Smooth muscle cell (in vitro differentiated cells): ENCODE measurements around the gene PTPN3. TPM values are rescaled to one million over a fixed set of nuclear protein-coding genes. Genes with fewer than 3 reads are reported as not detected.

Experiments
- DNase-seq: peaks from one replicate; lab custom pipeline; 2025; ENCODE audit not compliant: unreplicated experiment; lab: John Stamatoyannopoulos, UW
- H2AFZ ChIP-seq: fragments of 200-600 bp; sonication (generic); 2 replicates; pipeline ENCODE4 v1.6.0; 2016; ENCODE audit warnings: antibody characterized with exemption, low read depth, mild to moderate bottlenecking
- H3F3A ChIP-seq: fragments of 200-600 bp; sonication (generic); 2 replicates; pipeline ENCODE4 v1.6.0; 2017; ENCODE audit warnings: antibody characterized with exemption, low read depth
- H3K27ac ChIP-seq: fragments of 200-600 bp; sonication (generic); 2 replicates; pipeline ENCODE4 v1.5.1; 2016; ENCODE audit warnings: low read depth, mild to moderate bottlenecking
- H3K27me3 ChIP-seq: fragments of 200-600 bp; sonication (generic); 2 replicates; pipeline ENCODE4 v1.6.1; 2016; ENCODE audit warnings: low read depth, mild to moderate bottlenecking
- H3K36me3 ChIP-seq: fragments of 200-600 bp; sonication (generic); 2 replicates; pipeline ENCODE4 v1.5.1; 2016; ENCODE audit warnings: low read depth
- H3K4me1 ChIP-seq: fragments of 200-600 bp; sonication (generic); 2 replicates; pipeline ENCODE4 v1.5.1; 2016; ENCODE audit warnings: low read depth
- H3K4me2 ChIP-seq: fragments of 200-600 bp; sonication (generic); 2 replicates; pipeline ENCODE4 v1.6.0; 2016; ENCODE audit warnings: mild to moderate bottlenecking
- H3K4me3 ChIP-seq: fragments of 200-600 bp; sonication (generic); 2 replicates; pipeline ENCODE4 v1.5.1; 2016; ENCODE audit warnings: mild to moderate bottlenecking
- H3K79me2 ChIP-seq: fragments of 200-600 bp; sonication (generic); 2 replicates; pipeline ENCODE4 v1.6.0; 2016; ENCODE audit warnings: low read depth, mild to moderate bottlenecking
- H3K9ac ChIP-seq: fragments of 200-600 bp; sonication (generic); 2 replicates; pipeline ENCODE4 v1.6.0; 2016; ENCODE audit warnings: low read depth
- H3K9me3 ChIP-seq: fragments of 200-600 bp; sonication (generic); replicated peaks from 2 replicates; pipeline ENCODE4 v1.5.1; 2016; ENCODE audit warnings: low read depth
- H4K20me1 ChIP-seq: fragments of 200-600 bp; sonication (generic); 2 replicates; pipeline ENCODE4 v1.6.0; 2016; ENCODE audit warnings: low read depth
- CTCF ChIP-seq: fragments of 200-600 bp; sonication (generic); IDR thresholded peaks from 2 replicates; pipeline ENCODE4 v1.5.1; 2017; ENCODE audit warnings: borderline replicate concordance, mild to moderate bottlenecking, antibody characterized with exemption; ENCODE audit not compliant: insufficient read depth, poor library complexity, severe bottlenecking
- WGBS: methylation state at CpG from one replicate; pipeline ENCODE4 v1.1.7; 2016; ENCODE audit warnings: low lambda C conversion rate; 5-methylcytosine and 5-hydroxymethylcytosine counted together
- polyA plus RNA-seq: library from polyadenylated mRNA; unstranded; fragments of >200 nt; fragmentation: Nextera tagmentation; extraction: Ambion mirVana; gene quantifications from 2 replicates; pipeline ENCODE4 v1.2.1, GENCODE V29; 2016
- total RNA-seq: library from RNA; depleted of rRNA; stranded (reverse); fragments of >200 nt; gene quantifications from 2 replicates; pipeline ENCODE4 v1.2.3, GENCODE V29; 2014

Gene PTPN3
- total and polyA plus RNA-seq, 2 experiments from 2014 or later, result 2.2 to 5.5 TPM

GRCh38 chr9:109403766-109404320 is 94.3 kb downstream of the PTPN3 start:
- no peak for DNase-seq
- no peak overlapping the region for H2AFZ ChIP-seq
- H3K4me1 ChIP-seq, result no peaks in the 10 kb centered on the region
- no peak overlapping the region for H3K4me2 ChIP-seq
- H3K27me3 ChIP-seq, result no peaks in the 10 kb centered on the region
- no peak for TF ChIP-seq CTCF
- no peaks in the 10 kb centered on the region for H3K9me3 ChIP-seq
- no peaks in the 10 kb centered on the region for H4K20me1 ChIP-seq
- H3K4me3 ChIP-seq, result no peak overlapping the region
- no peak overlapping the region for H3K9ac ChIP-seq
- no peaks in the 10 kb centered on the region for H3K79me2 ChIP-seq
- 89% methylated on average over 5 of the region's 5 CpGs for WGBS
- no peaks in the 10 kb centered on the region for H3F3A ChIP-seq
- H3K27ac ChIP-seq, result no peak overlapping the region
- H3K36me3 ChIP-seq, result no peaks in the 10 kb centered on the region

- DNase-seq, result no peak
- Histone ChIP-seq H3K4me3 (no peak overlapping the region), H3K79me2 (no peaks in the 10 kb centered on the region), H3K9ac (no peak overlapping the region), H3K27ac (no peak overlapping the region), H3K27me3 (no peaks in the 10 kb centered on the region), H2AFZ (no peak overlapping the region), H3K36me3 (no peaks in the 10 kb centered on the region), H3K9me3 (no peaks in the 10 kb centered on the region), H4K20me1 (no peaks in the 10 kb centered on the region), H3K4me1 (no peaks in the 10 kb centered on the region), H3F3A (no peaks in the 10 kb centered on the region), H3K4me2 (no peak overlapping the region)
- TF ChIP-seq CTCF, result no peak
- 79% methylated on average over 2 of the region's 2 CpGs for WGBS
These were observed 95.0 kb downstream of the PTPN3 start for GRCh38 chr9:109403116-109403515.

GRCh38 chr9:109401990-109402318 is 96.2 kb downstream of the PTPN3 start:
- Histone ChIP-seq H3K4me1 (no peaks in the 10 kb centered on the region), H3K27ac (no peak overlapping the region), H3K36me3 (no peaks in the 10 kb centered on the region), H3K9ac (no peak overlapping the region), H3K27me3 (no peaks in the 10 kb centered on the region), H3K4me2 (no peak overlapping the region), H3F3A (no peaks in the 10 kb centered on the region), H3K9me3 (no peaks in the 10 kb centered on the region), H4K20me1 (no peaks in the 10 kb centered on the region), H3K4me3 (no peak overlapping the region), H3K79me2 (no peaks in the 10 kb centered on the region), H2AFZ (no peak overlapping the region)
- no peak for TF ChIP-seq CTCF
- no peak for DNase-seq
- 79% methylated on average over 4 of the region's 4 CpGs for WGBS

GRCh38 chr9:109401169-109401989 is 96.7 kb downstream of the PTPN3 start:
- H3K27me3 ChIP-seq, result no peaks in the 10 kb centered on the region
- no peak overlapping the region for H3K4me2 ChIP-seq
- no peaks in the 10 kb centered on the region for H3K4me1 ChIP-seq
- no peak overlapping the region for H3K4me3 ChIP-seq
- H3K9ac ChIP-seq, result no peak overlapping the region
- no peaks in the 10 kb centered on the region for H3K36me3 ChIP-seq
- peak; percentile 81 for TF ChIP-seq CTCF
- H4K20me1 ChIP-seq, result no peaks in the 10 kb centered on the region
- no peaks in the 10 kb centered on the region for H3K79me2 ChIP-seq
- 48% methylated on average over 13 of the region's 13 CpGs for WGBS
- no peaks in the 10 kb centered on the region for H3F3A ChIP-seq
- H3K9me3 ChIP-seq, result no peaks in the 10 kb centered on the region
- H2AFZ ChIP-seq, result no peak overlapping the region
- H3K27ac ChIP-seq, result no peak overlapping the region
- DNase-seq, result no peak
